Glomerular visceral epithelial cell (primary cell): ENCODE measurements around the gene RNF126.
"Not testable (repeated sequence)": the region's sequence is repeated elsewhere in the genome, so short reads cannot be mapped to it uniquely, and the experiment has no call there.

Experiments
- DNase-seq: peaks from one replicate; pipeline ENCODE4 v3.0.0-alpha.2; 2016; ENCODE audit errors: extremely low spot score

Gene RNF126

DNA sequence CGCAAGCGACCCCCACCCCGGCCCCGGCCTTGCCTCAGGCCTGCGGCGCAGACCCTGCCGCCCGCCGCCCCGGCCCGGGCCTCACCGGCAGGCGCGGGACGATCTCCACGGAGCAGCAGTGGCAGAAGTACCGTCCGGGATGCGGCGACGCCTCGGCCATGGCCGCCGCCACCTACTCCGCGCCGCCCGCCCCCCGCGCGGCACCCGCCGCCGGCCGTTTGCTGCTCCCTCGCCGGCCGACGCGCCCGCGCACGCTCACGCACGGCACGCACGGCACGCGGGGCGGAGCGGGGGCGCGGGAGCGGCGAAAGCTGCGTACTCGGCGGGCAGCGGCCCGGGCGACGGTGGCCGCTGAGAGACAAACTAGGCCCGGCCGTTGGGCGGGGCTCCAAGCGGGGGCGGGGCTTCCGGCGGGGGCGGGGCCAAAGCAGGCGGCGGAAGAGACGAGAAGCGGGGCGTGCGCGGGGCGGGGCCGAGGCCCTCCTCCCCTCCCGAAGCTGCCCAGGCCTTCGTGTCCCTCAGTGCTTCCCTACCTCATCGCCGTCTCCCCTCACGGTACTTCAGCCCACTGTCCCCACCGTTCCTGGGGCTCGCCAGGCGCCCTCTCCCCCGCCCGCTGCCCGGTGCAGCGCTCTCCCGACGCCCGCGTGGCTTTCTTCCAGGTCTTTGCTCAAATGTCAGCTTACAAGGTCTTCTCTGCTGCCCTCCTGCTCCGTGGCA lies at the start of gene RNF126:
Gene RNF126 (minus strand): TSS at position 253 of the 720 bp plus-strand sequence. CDS start 93 bp downstream, at position 160.
- peak; percentile 95 for DNase-seq

DNA sequence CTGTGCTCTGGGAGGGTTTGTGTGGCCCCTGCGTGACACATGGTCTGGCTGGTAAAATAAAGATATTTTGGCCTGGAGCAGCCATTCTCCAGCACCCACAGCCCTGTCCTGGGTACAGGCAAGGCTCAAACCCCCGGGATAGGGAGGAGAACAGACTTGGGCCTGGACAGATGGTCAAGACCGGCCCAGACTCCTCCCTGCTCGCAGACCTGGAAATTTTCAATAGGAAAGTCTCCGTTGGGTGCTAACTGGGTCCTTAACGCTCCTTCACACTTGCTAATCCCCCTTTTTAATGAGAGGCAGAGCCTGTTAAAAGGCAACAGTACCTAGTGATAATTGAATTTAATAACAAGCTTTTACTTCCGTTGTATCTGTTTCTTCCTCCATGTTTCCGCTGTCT lies 48.2 kb upstream of the RNF126 start:
- DNase-seq, result no peak

DNA sequence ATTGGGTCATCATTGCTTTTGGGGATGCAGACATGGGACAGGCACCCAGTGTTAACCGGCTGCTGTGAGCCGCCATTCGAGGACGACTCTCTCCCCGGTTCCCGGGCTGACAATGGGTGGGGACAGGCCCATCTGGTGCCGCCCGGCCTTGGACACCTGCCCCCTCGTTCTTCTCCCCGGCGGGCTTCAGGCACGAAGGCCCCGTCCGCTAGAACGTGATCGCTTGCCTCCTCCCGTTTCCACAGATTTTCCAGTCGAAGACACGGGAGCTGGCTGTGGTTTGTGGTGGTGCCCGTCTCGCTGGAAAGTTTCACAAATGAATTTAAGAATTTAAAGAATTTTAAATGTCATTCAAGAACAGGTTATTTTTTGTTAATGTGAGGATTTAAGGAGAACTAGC lies 47.8 kb upstream of the RNF126 start:
- peak; percentile 58 for DNase-seq

DNA sequence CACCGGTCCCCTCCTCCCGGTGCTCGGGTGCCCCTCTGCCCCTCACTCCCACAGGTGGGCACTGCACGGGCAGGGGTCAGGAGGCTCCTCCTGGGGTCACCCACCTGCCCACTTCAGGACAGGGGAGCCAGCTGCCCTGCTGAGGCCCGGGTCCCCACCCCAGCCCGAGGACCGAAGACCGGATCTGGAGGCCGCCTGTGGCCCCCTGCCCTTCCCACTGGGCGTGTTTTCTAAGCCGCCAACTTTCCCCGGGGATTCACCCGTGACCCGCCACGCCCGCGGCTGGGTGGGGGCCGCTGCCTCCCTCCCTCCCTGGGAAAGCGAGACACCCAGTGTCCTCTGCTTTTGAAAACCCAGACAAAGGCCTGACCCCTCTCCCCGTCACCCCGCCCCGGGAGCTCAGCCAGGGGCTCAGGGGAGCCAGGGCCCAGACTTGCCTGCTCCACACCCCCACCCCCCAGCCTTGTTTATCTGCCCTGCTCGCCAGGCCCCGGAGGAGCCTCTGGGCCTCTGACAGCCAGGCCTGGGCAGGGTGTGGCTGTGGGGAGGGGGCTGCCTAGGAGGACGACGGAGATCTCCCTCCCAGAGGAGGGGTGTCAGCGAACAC lies 47.1 kb upstream of the RNF126 start:
- no peak for DNase-seq

DNA sequence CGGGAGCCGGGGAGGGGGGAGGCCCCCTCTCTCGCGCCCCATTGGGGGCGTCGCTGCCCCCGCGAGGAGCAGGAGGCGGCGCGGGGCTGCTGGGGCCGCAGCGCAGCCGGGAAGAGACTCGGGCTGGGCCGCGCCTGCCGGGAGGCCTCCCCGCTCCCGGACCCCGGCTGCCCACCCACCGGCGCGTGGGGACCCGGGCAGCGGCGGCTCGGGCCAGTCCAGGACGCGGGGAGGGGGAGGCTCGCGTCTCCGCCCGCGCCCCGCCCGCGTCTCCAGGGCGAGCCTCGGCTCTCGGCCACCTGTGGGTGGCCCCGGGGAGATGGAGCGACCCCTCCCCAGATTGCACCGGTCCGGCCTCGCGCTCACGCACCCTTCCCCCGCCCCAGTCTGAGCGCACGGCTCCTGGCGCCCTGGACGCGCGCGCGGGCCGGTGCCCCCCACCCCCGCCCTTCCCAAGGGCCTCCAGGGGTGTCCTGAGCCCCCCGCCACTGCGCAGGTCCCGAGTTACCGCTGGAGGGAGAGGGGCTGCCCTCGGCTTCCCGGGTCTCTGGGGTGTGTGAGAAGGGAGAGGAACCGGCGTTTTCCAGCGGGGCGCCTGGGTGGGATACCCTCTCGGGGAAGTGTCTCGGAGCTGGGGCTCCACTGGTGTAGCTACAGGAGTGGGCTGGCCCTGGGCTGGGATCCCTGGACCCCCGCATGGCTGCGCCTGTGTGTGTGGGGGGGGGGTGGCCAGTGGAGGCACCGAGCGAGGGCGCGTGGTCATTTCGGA lies 46.4 kb upstream of the RNF126 start:
- DNase-seq, result no peak

DNA sequence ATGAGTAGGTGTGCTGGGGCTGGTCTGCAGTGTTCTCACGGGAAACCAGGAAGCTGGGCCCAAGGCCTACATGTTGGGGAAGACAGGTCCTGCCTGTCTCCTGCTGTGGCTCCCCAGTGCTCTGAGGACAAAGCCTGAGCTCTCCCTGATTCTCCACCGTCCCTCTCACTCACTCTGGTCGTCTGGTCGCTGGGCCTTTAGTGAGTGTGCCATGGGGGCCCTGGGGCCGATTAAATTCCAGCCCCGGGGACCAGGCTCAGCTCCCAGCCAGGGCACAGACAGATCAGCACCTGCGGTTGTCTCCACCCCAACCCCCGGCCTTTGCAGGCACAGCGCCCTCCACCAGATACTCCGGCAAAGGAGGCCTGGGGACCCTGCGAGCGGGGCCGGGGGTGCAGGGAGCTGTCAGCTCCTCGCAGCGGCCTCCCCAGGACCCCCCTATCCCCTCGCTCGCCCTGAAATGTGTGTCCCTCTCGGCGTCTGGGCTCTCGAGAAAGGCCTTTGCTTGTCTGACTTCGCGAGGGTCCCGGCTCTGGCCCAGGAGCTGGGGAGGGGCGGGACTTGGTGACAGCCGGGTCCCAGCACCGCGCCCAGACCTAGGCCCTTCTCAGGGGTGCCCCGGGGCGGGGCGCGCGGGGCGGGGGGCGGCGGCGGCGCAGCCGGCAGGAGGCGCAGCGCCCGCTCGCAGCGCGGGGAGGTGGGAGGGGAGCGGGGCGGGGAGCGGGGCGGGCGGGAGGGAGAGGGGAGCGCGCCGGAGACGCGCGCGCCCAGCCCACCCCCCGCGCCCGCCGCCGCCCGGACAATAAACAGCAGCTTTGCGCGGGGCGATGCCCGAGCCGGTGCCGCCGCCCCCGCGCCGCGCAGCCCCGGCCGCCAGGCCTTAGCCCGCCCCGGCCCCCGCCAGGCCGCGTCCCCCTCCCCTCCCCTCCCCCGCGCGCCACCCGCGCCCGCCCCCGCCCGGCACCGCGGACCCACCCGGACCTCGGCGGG lies 45.4 kb upstream of the RNF126 start, which contains the start of gene PALM:
Gene PALM (plus strand): TSS at position 782 of the 990 bp plus-strand sequence. CDS start 212 bp downstream, outside the sequence.
- no peak for DNase-seq

DNA sequence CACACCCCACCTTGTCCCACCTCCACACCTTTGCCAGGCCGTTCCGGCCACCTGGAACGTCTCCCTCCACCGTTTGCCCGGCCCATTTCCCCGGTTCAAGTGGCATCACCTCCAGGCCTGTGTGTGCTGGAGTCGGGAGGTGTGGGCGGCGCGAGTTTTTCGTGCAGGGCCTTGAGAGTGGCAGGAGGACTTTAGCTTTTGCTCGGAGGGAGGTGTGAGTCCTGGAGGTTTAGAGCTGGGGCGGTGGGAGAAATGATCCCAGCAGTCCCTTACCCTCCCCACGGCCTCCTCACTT lies 41.4 kb upstream of the RNF126 start:
- DNase-seq, result no peak

DNA sequence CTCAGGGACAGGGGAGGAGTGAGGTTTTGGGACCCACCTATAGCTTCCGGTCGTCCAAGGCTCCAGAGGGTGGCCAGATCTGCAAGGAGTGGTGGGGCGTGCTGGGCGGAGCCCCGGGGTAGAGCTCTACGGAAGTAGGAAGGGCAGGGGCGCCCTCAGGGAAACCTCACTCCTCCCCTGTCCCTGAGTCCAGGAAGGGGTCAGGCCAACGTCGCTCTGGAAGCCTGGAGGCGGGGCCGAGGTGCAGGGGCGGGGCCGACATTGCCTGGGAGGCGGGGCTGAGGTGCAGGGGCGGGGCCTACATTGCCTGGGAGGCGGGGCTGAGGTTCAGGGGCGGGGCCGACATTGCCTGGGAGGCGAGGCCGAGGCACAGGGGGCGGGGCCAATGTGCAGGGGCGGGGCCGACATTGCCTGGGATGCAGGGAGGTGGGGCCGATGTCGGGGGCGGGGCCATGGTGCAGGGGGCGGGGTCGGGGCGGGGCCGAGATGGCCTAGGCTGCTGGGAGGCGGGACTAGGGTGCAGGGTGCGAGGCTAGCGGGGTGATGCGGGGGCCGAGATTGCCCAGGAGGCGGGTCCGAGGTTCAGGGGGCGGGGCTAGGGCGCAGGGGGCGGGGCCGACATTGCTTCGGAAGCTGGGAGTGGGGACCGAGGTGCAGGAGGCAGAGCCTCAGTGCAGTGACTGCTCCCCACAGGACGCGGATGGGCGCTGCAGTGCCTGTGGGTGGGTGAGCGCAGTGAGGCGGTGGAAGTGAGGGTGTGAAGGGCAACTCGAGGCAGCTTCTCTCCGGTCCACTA lies 40.8 kb upstream of the RNF126 start:
- peak; percentile 56 for DNase-seq

DNA sequence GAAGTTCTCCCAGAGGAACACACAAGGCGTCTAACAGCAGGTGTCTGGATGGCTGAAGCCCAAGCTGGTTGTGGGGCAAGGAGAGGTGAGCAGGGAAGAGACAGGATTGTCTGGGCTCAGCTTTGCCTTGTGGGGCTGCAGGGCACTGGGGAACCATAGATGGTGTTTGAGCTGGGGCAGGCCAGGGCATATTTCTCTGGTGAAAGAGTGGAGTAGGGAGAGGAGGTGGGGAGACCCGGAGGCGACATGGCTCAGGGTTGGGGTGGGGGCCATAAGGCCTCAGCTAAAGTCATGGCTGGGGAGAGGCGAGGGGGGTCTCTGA lies 40.3 kb upstream of the RNF126 start:
- no peak for DNase-seq

DNA sequence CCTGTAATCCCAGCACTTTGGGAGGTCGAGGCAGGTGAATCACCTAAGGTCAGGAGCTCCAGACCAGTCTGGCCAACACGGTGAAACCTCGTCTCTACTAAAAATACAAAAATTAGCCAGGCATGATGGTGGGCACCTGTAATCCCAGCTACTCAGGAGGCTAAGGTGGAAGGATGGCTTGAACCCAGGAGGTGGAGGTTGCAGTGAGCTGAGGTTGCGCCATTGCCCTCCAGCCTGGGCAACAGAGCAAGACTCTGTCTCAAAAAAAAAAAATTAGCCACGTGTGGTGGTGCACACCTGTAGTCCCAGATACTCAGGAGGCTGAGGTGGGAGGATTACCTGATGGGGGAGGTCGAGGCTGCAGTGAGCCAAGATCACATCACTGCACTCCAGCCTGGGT lies 39.8 kb upstream of the RNF126 start:
- not testable (repeated sequence) for DNase-seq

DNA sequence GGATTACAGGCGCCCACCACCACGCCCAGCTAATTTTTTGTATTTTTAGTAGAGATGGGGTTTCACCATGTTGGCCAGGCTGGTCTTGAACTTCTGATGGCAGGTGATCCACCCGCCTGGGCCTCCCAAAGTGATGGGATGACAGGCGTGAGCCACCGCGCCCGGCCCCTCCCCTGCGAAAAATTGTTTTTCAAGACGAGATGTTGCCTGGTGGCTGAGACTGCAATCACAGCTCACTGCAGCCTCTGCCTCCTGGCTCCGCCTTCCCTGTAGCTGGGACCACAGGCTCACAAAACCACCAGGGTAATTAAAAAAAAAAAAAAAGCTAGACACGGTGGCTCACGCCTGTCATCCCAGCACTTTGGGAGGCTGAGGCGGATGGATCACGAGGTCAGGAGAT lies 36.9 kb upstream of the RNF126 start:
- not testable (repeated sequence) for DNase-seq

DNA sequence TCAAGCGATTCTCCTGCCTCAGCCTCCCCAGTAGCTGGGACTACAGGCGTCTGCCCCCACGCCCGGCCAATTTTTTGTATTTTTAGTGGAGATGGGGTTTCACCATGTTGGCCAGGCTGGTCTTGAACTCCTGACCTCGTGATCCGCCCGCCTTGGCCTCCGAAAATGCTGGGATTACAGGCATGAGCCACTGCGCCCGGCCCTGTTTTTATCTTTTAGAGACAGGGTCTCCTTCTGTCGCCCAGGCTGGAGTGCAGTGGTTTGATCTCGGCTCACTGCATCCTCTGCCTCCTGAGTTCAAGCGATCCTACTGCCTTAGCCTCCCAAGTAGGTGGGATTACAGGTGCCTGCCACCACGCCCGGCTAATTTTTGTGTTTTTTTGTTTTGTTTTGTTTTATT lies 35.5 kb upstream of the RNF126 start:
- DNase-seq, result not testable (repeated sequence)

DNA sequence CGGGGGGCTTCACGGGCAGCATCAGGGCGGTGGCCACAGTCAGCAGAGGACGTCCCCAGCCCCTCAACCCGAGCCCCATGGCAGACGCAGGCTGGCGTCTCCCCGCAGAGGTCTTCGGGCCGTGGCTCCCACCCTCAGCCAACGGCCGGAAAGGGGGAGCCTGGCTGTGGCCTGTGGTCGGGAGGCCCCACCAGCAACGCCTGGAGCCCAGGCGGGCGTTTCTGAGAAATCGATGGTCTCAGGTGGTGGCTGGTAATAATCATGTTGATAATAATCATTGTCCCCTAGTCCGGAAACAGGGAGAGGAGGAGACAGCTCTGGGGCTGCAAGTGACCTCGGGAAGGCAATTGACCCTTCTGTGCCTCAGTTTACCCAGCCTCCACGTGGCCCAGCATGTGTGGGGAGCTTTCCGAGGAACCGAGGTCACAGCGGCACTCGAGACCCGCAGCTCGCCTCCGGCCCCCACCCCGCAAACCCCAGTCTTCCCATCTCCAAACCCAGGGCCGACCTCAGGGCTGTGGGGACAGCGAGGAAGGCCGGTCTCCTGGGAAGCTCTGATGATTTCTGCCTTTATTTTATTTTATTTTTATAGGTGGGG lies 32.4 kb upstream of the RNF126 start, which contains the start of gene PRSS57:
Gene PRSS57 (minus strand): TSS at position 101 of the 598 bp plus-strand sequence. CDS start 22 bp downstream, at position 79.
- no peak for DNase-seq

DNA sequence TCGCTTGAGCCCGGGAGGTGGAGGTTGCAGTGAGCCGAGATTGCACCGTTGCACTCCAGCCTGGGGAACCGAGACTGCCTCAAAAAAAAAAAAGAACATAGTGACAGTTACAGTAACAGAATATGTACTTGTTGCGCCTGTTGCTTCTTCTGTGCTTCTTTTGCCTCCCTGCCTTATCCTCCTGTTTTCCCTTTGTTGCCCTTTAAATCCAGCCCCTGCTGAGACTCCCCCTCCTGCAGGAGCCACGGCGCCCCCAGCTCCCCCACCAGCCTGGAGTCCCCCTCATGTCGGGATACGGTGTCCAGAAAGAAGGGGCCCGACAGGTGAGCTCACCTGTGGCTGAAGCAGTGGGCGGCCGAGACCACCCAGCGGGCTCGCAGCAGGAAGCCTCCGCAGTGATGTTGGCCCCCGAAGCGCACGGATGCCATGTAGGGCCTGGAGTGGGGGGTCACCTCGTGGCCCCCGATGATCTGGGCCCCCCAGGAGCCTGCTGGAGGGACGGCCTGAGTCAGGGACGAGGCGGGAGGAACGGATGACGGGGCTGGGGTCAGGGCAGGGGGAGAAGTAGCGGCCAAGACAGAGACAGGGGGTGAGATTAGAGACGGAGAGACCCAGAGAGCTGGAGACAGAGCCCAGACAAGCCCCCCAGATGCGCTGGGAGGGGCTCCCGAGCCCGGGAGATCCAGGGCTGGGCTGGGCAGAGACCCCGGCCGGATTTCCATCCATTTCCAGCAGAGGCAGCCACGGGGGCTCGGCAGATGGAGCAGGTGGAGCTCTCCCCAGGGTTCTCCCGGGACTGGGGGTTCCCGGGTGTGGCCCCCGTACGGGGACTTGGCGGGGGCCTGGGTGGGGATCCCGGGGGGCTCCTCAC lies 31.7 kb upstream of the RNF126 start:
- DNase-seq, result no peak

DNA sequence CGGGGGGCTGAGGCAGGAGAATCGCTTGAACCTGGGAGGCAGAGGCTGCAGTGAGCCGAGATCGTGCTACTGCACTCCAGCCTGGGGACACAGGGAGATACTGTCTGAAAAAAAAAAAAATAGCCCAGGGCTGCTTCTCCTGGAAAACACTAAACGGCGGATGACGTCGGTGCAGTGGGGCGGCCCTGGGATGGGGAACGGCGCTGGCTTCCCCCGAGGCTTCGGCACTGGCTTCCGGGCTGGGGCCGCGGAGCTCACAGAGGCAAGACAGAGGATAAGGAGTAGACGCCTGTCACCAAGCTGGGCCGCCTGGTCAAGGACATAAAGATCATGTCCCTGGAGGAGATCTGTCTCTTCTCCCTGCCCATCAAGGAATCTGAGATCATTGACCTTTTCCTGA lies 27.2 kb upstream of the RNF126 start:
- no peak for DNase-seq

DNA sequence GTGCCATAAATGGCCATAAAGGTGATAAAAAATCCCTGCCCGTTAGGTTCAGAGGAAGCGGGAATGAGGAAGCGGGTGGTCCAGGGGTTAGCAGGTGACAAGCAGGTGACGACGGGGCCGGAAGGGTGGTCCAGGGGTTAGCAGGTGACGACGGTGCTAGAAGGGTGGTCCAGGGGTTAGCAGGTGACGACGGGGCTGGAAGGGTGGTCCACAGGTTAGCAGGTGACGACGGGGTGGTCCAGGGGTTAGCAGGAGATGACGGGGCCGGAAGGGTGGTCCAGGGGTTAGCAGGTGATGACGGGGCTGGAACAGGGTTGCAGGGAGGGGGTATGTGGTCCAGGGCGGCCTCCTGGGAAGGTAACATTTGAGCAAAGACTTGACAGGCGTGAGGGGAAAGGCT lies 26.0 kb upstream of the RNF126 start:
- DNase-seq, result no peak

DNA sequence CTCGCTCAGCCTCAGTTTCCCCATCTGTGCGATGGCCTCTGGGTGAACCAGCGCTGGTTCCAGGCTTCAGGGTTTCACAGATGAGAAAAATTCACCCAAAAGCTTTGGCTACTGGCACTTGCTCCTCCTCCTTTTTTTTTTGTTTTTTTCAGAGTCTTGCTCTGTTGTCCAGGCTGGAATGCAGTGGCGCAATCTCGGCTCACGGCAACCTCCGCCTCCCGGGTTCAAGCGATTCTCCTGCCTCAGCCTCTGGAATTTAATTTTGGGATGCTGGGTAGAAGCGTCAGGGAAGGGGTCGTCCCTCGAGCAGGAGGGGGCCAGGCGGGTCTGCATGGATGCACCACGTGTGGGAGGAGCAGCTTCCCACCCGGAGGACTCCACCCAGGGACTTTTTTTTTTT lies 25.2 kb upstream of the RNF126 start:
- no peak for DNase-seq

DNA sequence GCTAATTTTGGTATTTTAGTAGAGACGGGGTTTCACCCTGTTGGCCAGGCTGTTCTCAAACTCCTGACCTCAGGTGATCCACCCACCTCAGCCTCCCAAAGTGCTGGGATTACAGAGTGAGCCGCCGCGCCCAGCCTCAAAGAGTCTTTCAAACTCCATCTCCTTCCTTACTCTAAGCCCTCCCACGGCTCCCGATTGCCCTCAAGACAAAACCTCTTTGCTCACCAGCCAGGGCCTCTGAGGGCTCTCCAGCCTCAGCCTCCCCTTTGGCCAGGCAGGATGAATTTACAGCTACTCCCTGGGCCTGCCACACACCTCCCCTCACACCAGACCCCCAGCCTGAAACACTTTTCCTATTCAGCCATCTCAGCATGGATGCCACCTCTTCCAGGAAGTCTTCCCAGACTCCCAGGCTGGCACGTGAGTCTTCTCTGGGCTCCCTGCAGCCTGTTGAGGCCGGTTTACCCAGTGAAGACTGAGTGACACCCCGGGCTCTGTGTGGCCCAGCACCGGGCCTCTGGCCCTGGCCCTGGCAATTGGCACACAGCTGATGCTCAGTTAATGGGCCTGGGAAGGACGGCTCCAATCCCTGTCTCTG lies 24.7 kb upstream of the RNF126 start:
- DNase-seq, result no peak
